ENCODE measurements around the gene POLR3G.

The POLR3G gene

GRCh38 chr5:90560771-90561170 is 86.1 kb downstream of the POLR3G start:
- Mint-ChIP-seq H3K4me3 (peak overlapping the region; percentile 92), H3K4me1 (peaks cover 61% of the 10 kb centered on the region), H3K27me3 (ENCODE audit: low read depth, poor library complexity) (no peaks in the 10 kb centered on the region), H3K9me3 (peaks cover 14% of the 10 kb centered on the region), H3K36me3 (ENCODE audit: low read depth) (peaks cover 15% of the 10 kb centered on the region), H3K27ac (no peak overlapping the region)
- no peak for DNase-seq
- no peak for TF ChIP-seq CTCF (IDR thresholded peaks at IDR 0.05)

- DNase-seq = no peak
- H3K4me1 Mint-ChIP-seq = peaks cover 54% of the 10 kb centered on the region
- H3K27me3 Mint-ChIP-seq (ENCODE audit: low read depth, poor library complexity) = no peaks in the 10 kb centered on the region
- TF ChIP-seq CTCF (IDR thresholded peaks at IDR 0.05) = no peak
- H3K9me3 Mint-ChIP-seq = peaks cover 20% of the 10 kb centered on the region
- H3K36me3 Mint-ChIP-seq (ENCODE audit: low read depth) = peaks cover 25% of the 10 kb centered on the region
- peak overlapping the region; percentile 55 for H3K27ac Mint-ChIP-seq
- H3K4me3 Mint-ChIP-seq = peak overlapping the region; percentile 62
These were observed 87.1 kb downstream of the POLR3G start for GRCh38 chr5:90561766-90562165.

- TF ChIP-seq CTCF (IDR thresholded peaks at IDR 0.05) = no peak
- Mint-ChIP-seq H3K4me1 (peaks cover 48% of the 10 kb centered on the region), H3K9me3 (peaks cover 26% of the 10 kb centered on the region), H3K4me3 (peak overlapping the region; percentile 62), H3K27me3 (ENCODE audit: low read depth, poor library complexity) (no peaks in the 10 kb centered on the region), H3K27ac (peak overlapping the region; percentile 17), H3K36me3 (ENCODE audit: low read depth) (peaks cover 31% of the 10 kb centered on the region)
- DNase-seq = peak; percentile 5
These were observed 87.7 kb downstream of the POLR3G start for GRCh38 chr5:90562341-90562740.

GRCh38 chr5:90563108-90563507 is 88.4 kb downstream of the POLR3G start:
- H3K4me3 Mint-ChIP-seq = no peak overlapping the region
- no peak for TF ChIP-seq CTCF (IDR thresholded peaks at IDR 0.05)
- no peak overlapping the region for H3K27ac Mint-ChIP-seq
- H3K27me3 Mint-ChIP-seq (ENCODE audit: low read depth, poor library complexity) = no peaks in the 10 kb centered on the region
- peaks cover 39% of the 10 kb centered on the region for H3K36me3 Mint-ChIP-seq (ENCODE audit: low read depth)
- H3K4me1 Mint-ChIP-seq = peaks cover 42% of the 10 kb centered on the region
- H3K9me3 Mint-ChIP-seq = peaks cover 33% of the 10 kb centered on the region
- no peak for DNase-seq

Measured in nephron progenitor cell (in vitro differentiated cells).